H9 (cell line): ENCODE results near the gene ADA. TPM values are rescaled to one million over a fixed set of nuclear protein-coding genes. Genes with fewer than 3 reads are reported as not detected.

ENCODE experiments used
- DNase-seq: peaks from one replicate; pipeline ENCODE4 v3.0.0-alpha.2; 2017
- H2AFZ ChIP-seq: one replicate; pipeline ENCODE4 v1.6.1; 2013; ENCODE audit warnings: mild to moderate bottlenecking, low read length, control low read depth, moderate library complexity
- H2AK5ac ChIP-seq: 2 replicates; pipeline ENCODE4 v1.6.1; 2013; ENCODE audit warnings: low read length, control low read depth, mixed read lengths; ENCODE audit not compliant: insufficient read length
- H2BK120ac ChIP-seq: one replicate; pipeline ENCODE4 v1.6.1; 2013; ENCODE audit warnings: low read depth, mild to moderate bottlenecking, low read length, control low read depth, inconsistent platforms; ENCODE audit not compliant: poor library complexity, severe bottlenecking
- H2BK12ac ChIP-seq: 2 replicates; pipeline ENCODE4 v1.6.1; 2013; ENCODE audit warnings: low read length, control low read depth, mixed read lengths, low read depth; ENCODE audit not compliant: insufficient read length
- H2BK15ac ChIP-seq: 2 replicates; pipeline ENCODE4 v1.6.1; 2013; ENCODE audit warnings: low read depth, low read length, control low read depth
- H2BK20ac ChIP-seq: one replicate; pipeline ENCODE4 v1.6.1; 2013; ENCODE audit warnings: low read depth, mild to moderate bottlenecking, low read length, control low read depth, inconsistent platforms; ENCODE audit not compliant: poor library complexity, severe bottlenecking
- H2BK5ac ChIP-seq: 2 replicates; pipeline ENCODE4 v1.6.1; 2013; ENCODE audit warnings: low read length, control low read depth, mixed read lengths; ENCODE audit not compliant: insufficient read length
- H3K14ac ChIP-seq: 2 replicates; pipeline ENCODE4 v1.6.1; 2013; ENCODE audit warnings: low read length, control low read depth; ENCODE audit not compliant: insufficient read depth
- H3K18ac ChIP-seq: 2 replicates; pipeline ENCODE4 v1.6.1; 2013; ENCODE audit warnings: low read depth, mild to moderate bottlenecking, mixed read lengths, low read length, control low read depth; ENCODE audit not compliant: insufficient read length
- H3K23ac ChIP-seq: 2 replicates; pipeline ENCODE4 v1.6.1; 2013; ENCODE audit warnings: low read length, control low read depth, mixed read lengths, low read depth; ENCODE audit not compliant: insufficient read length
- H3K23me2 ChIP-seq: 2 replicates; pipeline ENCODE4 v1.6.1; 2013; ENCODE audit warnings: low read depth, mild to moderate bottlenecking, mixed read lengths, low read length, control low read depth; ENCODE audit not compliant: insufficient read length, poor library complexity, severe bottlenecking
- H3K27ac ChIP-seq: 2 replicates; pipeline ENCODE4 v1.5.1; 2013; ENCODE audit warnings: low read length, control low read depth, mixed read lengths, low read depth; ENCODE audit not compliant: insufficient read length
- H3K27me3 ChIP-seq: 2 replicates; pipeline ENCODE4 v1.6.1; 2013; ENCODE audit warnings: low read length, control low read depth, inconsistent platforms; ENCODE audit not compliant: insufficient read depth
- H3K4ac ChIP-seq: 2 replicates; pipeline ENCODE4 v1.6.1; 2013; ENCODE audit warnings: low read depth, mild to moderate bottlenecking, control low read depth, inconsistent platforms, low read length, moderate library complexity
- H3K4me1 ChIP-seq: 2 replicates; pipeline ENCODE4 v1.6.1; 2013; ENCODE audit warnings: low read length, control low read depth, inconsistent platforms; ENCODE audit not compliant: insufficient read depth
- H3K4me2 ChIP-seq: 2 replicates; pipeline ENCODE4 v1.6.1; 2013; ENCODE audit warnings: low read length, control low read depth, mixed read lengths; ENCODE audit not compliant: insufficient read length, insufficient read depth
- H3K56ac ChIP-seq: 2 replicates; pipeline ENCODE4 v1.6.1; 2013; ENCODE audit warnings: low read depth, mild to moderate bottlenecking, mixed read lengths, low read length, control low read depth; ENCODE audit not compliant: insufficient read length
- H3K79me1 ChIP-seq: 2 replicates; pipeline ENCODE4 v1.6.1; 2013; ENCODE audit warnings: low read depth, mild to moderate bottlenecking, moderate library complexity, low read length, control low read depth, inconsistent platforms; ENCODE audit not compliant: insufficient read depth, poor library complexity, severe bottlenecking
- H3K79me2 ChIP-seq: 2 replicates; pipeline ENCODE4 v1.6.1; 2013; ENCODE audit warnings: low read length, control low read depth, inconsistent platforms; ENCODE audit not compliant: insufficient read depth
- H3K9ac ChIP-seq: 2 replicates; pipeline ENCODE4 v1.6.1; 2013; ENCODE audit warnings: low read length, control low read depth, mixed read lengths; ENCODE audit not compliant: insufficient read length; ENCODE audit errors: extremely low read depth
- H3K9me3 ChIP-seq: one replicate; pipeline ENCODE4 v1.6.1; 2013; ENCODE audit warnings: low read depth, low read length, inconsistent platforms; ENCODE audit not compliant: control insufficient read depth
- H3T11ph ChIP-seq: one replicate; pipeline ENCODE4 v1.6.1; 2013; ENCODE audit warnings: mild to moderate bottlenecking, low read length, control low read depth, inconsistent platforms
- H4K20me1 ChIP-seq: one replicate; pipeline ENCODE4 v1.6.1; 2013; ENCODE audit not compliant: control insufficient read depth, insufficient read length, insufficient read depth
- H4K5ac ChIP-seq: 2 replicates; pipeline ENCODE4 v1.6.1; 2013; ENCODE audit warnings: low read depth, mild to moderate bottlenecking, mixed read lengths, low read length, control low read depth; ENCODE audit not compliant: insufficient read length
- H4K8ac ChIP-seq: replicated peaks from 2 replicates; pipeline ENCODE4 v1.6.1; 2013; ENCODE audit warnings: low read length, control low read depth, mixed read lengths, low read depth; ENCODE audit not compliant: insufficient read length
- H4K91ac ChIP-seq: 2 replicates; pipeline ENCODE4 v1.6.1; 2013; ENCODE audit warnings: low read depth, mild to moderate bottlenecking, moderate library complexity, mixed read lengths, low read length, control low read depth; ENCODE audit not compliant: insufficient read length
- H3K27ac Mint-ChIP-seq, 3 experiments: 2 replicates in 2 of 3; 3 replicates in 1 of 3; pipeline ENCODE4 v1.8.0; 2020 to 2021; ENCODE audit warnings: mixed read lengths in 3 of 3, mild to moderate bottlenecking in 1 of 3, moderate library complexity in 1 of 3
- H3K27me3 Mint-ChIP-seq: 2 replicates; pipeline ENCODE4 v1.8.0; 2021; ENCODE audit warnings: low read depth, mild to moderate bottlenecking, moderate library complexity, mixed read lengths
- H3K36me3 Mint-ChIP-seq, 3 experiments: 2 replicates in 2 of 3; 3 replicates in 1 of 3; pipeline ENCODE4 v1.8.0; 2020 to 2021; ENCODE audit warnings: low read depth in 3 of 3, mixed read lengths in 3 of 3; ENCODE audit not compliant: insufficient read depth in 1 of 3
- H3K4me1 Mint-ChIP-seq, 2 experiments: 2 replicates each; pipeline ENCODE4 v1.8.0; 2020; ENCODE audit warnings: mixed read lengths in 2 of 2
- H3K4me3 Mint-ChIP-seq, 2 experiments: 2 replicates in 1 of 2; 3 replicates in 1 of 2; pipeline ENCODE4 v1.8.0; 2020 to 2021; ENCODE audit warnings: mild to moderate bottlenecking in 2 of 2, mixed read lengths in 2 of 2, moderate library complexity in 1 of 2
- H3K9me3 Mint-ChIP-seq, 2 experiments: 2 replicates in 1 of 2; 3 replicates in 1 of 2; pipeline ENCODE4 v1.8.0; 2020; ENCODE audit warnings: mild to moderate bottlenecking in 2 of 2, mixed read lengths in 2 of 2, moderate library complexity in 1 of 2
- WGBS: extraction: QIAGEN DNeasy Blood & Tissue Kit; methylation state at CpG from one replicate; pipeline ENCODE4 v1.1.7; 2013; ENCODE audit warnings: missing lambda C conversion rate, low lambda C conversion rate, mixed read lengths; ENCODE audit not compliant: insufficient read length; ENCODE audit errors: extremely low coverage; 5-methylcytosine and 5-hydroxymethylcytosine counted together
- total RNA-seq: library from RNA; stranded (reverse); gene quantifications from 2 replicates; pipeline ENCODE4 v1.2.1, GENCODE V29; 2021
- TF ChIP-seq, protein P1 (sequence below): fragments of 200-600 bp; sonication (generic); conservative IDR thresholded peaks from 3 replicates; pipeline ENCODE4 v1.8.0; 2021; ENCODE audit warnings: antibody characterized with exemption, mild to moderate bottlenecking

The ADA gene
- total RNA-seq, 1 experiment from 2014 or later = 22.0 TPM

DNA sequence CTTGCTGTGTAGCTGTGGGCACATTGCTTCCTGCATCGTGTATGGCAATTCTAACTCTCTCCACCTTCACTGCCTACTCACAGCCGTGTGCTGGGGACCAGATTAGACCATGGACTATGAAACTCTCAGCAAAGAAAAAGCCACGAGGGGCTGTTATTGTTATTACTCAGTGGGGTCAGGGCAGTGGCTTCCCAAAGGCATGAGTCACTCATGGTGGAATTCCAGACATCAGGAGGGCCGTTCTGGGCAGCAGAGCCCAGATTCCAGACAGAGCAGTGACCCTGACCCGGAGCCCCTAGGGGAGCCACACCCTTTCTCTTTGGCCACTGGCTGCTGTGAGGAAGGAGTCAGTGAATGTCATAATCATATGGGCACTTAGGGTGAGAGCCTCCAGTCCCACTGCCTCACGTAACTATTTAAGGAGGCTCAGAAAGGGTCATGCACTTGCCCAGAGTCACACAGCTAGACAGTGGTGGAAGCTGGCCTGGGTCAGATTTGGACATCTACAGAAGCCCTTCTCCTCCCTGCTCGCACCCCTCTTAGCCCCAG is 41.5 kb upstream of the ADA start:
- Histone ChIP-seq H3T11ph (no peak overlapping the region), H4K91ac (no peak overlapping the region), H4K8ac (no peak overlapping the region), H3K18ac (no peak overlapping the region), H2BK15ac (no peak overlapping the region), H2BK5ac (no peak overlapping the region), H3K79me1 (no peaks in the 10 kb centered on the region), H4K5ac (no peak overlapping the region), H3K23ac (no peak overlapping the region), H3K9me3 (no peaks in the 10 kb centered on the region), H3K4ac (no peak overlapping the region), H3K4me1 (no peaks in the 10 kb centered on the region; the same call in 1 of the 2 replicates), H3K27ac (no peak overlapping the region), H3K4me2 (no peak overlapping the region), H3K9ac (no peak overlapping the region), H4K20me1 (no peaks in the 10 kb centered on the region), H2BK20ac (no peak overlapping the region), H3K14ac (no peak overlapping the region), H3K27me3 (no peaks in the 10 kb centered on the region), H3K56ac (no peak overlapping the region), H2AK5ac (no peak overlapping the region), H2BK12ac (no peak overlapping the region), H3K23me2 (no peaks in the 10 kb centered on the region), H2BK120ac (no peak overlapping the region), H2AFZ (no peak overlapping the region), H3K79me2 (no peaks in the 10 kb centered on the region)
- peak; percentile 58 for DNase-seq
- H3K4me3 Mint-ChIP-seq = no peak overlapping the region
- peaks cover 17% of the 10 kb centered on the region in 2 experiments for H3K4me1 Mint-ChIP-seq
- peaks cover 2% of the 10 kb centered on the region for H3K27me3 Mint-ChIP-seq
- H3K9me3 Mint-ChIP-seq = peaks cover 4 to 11% of the 10 kb centered on the region in 2 experiments; a peak in 3 of 5 replicates
- peak overlapping the region in 1 of 3 experiments; percentile 74; a peak in 2 of 7 replicates for H3K27ac Mint-ChIP-seq
- peaks cover 0 to 7% (median 2%) of the 10 kb centered on the region in 3 experiments; a peak in 4 of 7 replicates for H3K36me3 Mint-ChIP-seq
- WGBS = no CpG with 5 or more reads among the region's 7 CpGs
- TF ChIP-seq, protein P1, sequence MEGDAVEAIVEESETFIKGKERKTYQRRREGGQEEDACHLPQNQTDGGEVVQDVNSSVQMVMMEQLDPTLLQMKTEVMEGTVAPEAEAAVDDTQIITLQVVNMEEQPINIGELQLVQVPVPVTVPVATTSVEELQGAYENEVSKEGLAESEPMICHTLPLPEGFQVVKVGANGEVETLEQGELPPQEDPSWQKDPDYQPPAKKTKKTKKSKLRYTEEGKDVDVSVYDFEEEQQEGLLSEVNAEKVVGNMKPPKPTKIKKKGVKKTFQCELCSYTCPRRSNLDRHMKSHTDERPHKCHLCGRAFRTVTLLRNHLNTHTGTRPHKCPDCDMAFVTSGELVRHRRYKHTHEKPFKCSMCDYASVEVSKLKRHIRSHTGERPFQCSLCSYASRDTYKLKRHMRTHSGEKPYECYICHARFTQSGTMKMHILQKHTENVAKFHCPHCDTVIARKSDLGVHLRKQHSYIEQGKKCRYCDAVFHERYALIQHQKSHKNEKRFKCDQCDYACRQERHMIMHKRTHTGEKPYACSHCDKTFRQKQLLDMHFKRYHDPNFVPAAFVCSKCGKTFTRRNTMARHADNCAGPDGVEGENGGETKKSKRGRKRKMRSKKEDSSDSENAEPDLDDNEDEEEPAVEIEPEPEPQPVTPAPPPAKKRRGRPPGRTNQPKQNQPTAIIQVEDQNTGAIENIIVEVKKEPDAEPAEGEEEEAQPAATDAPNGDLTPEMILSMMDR = no peak
